Activated CD4-positive, alpha-beta memory T cell treated with anti-CD3 and anti-CD28 coated beads, Interleukin-2, amount 10 ng/mL, durations not matched to agents 7 days and 5 days (primary cell): ENCODE results near the gene CIAO3. TPM values are rescaled to one million over a fixed set of nuclear protein-coding genes. Genes with fewer than 3 reads are reported as not detected.
A peak's percentile ranks its signal among the peaks of the same experiment; 100 is the strongest.

Experiments
- CTCF ChIA-PET: fragments of 350-600 bp; sonication (Branson Sonifier 250); formaldehyde crosslinking; loops from one replicate; lab custom pipeline; 2021; ENCODE audit warnings: antibody characterized with exemption, inconsistent platforms; lab: Charles Lee
- POLR2A ChIA-PET: fragments of 350-600 bp; sonication (Branson Sonifier 250); formaldehyde crosslinking; loops from one replicate; lab custom pipeline; 2021; ENCODE audit warnings: antibody characterized with exemption; lab: Charles Lee
- DNase-seq: peaks from one replicate; pipeline ENCODE4 v3.0.0-alpha.2; 2020
- H3K27ac Mint-ChIP-seq: one replicate; pipeline ENCODE4 v1.8.0; 2021; ENCODE audit warnings: mild to moderate bottlenecking, mixed read lengths
- H3K27me3 Mint-ChIP-seq: one replicate; pipeline ENCODE4 v1.8.0; 2021; ENCODE audit warnings: mixed read lengths
- H3K36me3 Mint-ChIP-seq: one replicate; pipeline ENCODE4 v1.8.0; 2021; ENCODE audit warnings: low read depth, mixed read lengths
- H3K4me1 Mint-ChIP-seq: one replicate; pipeline ENCODE4 v1.8.0; 2021; ENCODE audit warnings: mixed read lengths
- H3K4me3 Mint-ChIP-seq: one replicate; pipeline ENCODE4 v1.8.0; 2021; ENCODE audit warnings: mild to moderate bottlenecking, mixed read lengths
- H3K9me3 Mint-ChIP-seq: one replicate; pipeline ENCODE4 v1.8.0; 2021; ENCODE audit warnings: mixed read lengths
- total RNA-seq, 2 experiments: library from RNA; stranded (reverse); gene quantifications; one replicate each; pipeline ENCODE4 v1.2.3, GENCODE V29; 2021

CIAO3 gene
- total RNA-seq, 2 experiments from 2014 or later, result 34.0 to 34.8 TPM

DNA sequence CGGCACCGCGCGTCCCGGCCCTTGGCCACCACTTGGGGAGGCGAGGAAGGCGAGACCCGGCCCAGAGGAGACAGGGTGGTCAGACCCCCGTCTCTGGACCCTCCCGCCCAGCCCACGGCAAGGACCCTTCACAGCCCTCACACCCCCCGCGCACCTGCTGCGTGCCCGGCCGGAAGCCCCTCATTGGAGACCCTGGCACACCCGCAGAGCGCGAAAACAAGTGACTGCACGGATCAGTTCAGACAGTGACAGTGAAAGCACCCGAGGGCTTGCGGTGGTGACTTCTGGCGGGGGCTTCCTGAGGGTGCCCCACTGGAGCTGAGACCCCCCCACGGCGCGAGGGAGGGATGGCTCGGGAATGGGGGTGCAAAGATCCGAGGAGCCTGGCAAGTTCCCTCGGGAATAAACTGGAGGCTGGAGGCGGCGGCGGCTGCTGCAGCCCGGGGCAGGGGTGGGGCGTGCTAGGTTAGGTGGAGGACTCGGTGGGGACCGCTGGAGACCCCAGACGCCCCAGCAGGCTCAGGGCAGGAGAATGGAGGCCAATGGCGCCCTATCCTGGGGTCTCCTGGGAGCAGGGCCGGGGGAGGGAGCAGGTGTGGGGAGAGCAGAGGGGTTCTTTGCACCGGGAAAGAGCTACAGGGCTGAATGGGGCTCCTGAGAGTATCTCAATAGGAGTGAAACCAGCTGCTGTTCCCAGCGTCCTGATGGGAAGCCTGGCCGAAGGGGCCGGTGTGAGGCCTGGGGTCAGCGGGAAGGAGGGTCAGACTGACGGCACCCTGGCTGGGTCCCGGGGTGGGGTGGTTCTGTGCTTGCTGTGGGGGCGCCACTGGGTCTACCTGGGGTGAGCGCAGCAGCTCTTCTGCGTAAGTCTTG, 34.4 kb downstream of the CIAO3 start:
- H3K27ac Mint-ChIP-seq, result no peak overlapping the region
- peaks cover 52% of the 10 kb centered on the region for H3K27me3 Mint-ChIP-seq
- H3K36me3 Mint-ChIP-seq, result no peaks in the 10 kb centered on the region
- H3K4me1 Mint-ChIP-seq, result no peaks in the 10 kb centered on the region
- H3K9me3 Mint-ChIP-seq, result no peaks in the 10 kb centered on the region
- no peak for DNase-seq
- no peak overlapping the region for H3K4me3 Mint-ChIP-seq
- POLR2A ChIA-PET, result interaction anchor here (1.1 kb wide), 1 partner anchor 38 kb away, joined by 4 read pairs; the partner anchor contains the start of gene RHOT2
- CTCF ChIA-PET, result interaction anchor here (1.3 to 1.4 kb wide), 2 partner anchors 10 to 30 kb away, joined by 3 read pairs; no protein-coding TSS in a partner anchor

DNA sequence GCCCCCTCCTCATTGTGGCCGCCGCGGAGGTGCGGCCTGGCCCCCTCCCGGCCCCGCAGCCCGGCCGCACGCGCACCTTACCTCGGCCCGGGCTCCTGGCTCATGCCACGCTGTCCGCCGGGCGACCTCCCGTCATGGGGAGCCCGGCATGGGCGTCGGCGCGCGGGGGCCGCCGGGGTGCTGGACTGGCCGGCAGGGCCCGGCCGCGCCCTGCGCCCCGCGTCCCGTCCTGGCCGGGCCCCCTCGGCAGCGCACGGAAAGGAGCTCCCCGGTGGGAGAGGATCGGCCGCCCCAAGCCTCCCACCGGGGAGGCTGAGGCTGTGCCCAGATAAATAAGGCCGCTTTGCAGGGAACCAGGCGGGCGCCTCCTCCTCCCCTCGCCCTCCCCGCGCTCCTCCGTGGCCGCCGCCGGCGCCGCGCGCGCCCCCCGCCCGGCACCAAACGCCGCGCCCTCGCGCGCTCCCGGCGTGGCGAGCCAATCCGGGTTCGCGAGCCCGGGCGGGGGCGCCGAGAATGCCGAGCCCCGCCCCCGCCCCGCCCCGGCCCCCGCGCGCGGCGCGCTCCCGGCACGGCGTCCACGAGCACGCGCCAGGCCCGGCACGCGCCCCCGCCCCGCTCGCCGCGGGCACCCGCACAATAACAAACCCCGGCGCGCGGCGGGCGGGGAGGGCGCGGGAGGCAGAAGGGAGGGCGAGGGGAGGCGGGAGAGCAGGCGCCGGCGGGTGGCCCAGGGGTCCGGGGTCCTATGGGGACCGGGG, 35.2 kb downstream of the CIAO3 start, which contains the start of gene FBXL16:
Gene FBXL16, minus strand, starts transcription at position 371 of the 758 bp plus-strand sequence. CDS start 8,396 bp downstream, outside the sequence.
- no peak within 1 kb of the TSS for H3K4me3 Mint-ChIP-seq
- DNase-seq, result peak; percentile 31
- H3K4me1 Mint-ChIP-seq, result no peaks in the 10 kb centered on the region
- peaks cover 57% of the 10 kb centered on the region for H3K27me3 Mint-ChIP-seq
- no peaks in the 10 kb centered on the region for H3K36me3 Mint-ChIP-seq
- no peaks in the 10 kb centered on the region for H3K9me3 Mint-ChIP-seq
- H3K27ac Mint-ChIP-seq, result no peak within 1 kb of the TSS
- ChIA-PET POLR2A (interaction anchor here (0.8 kb wide), 1 partner anchor 10 kb away, joined by 4 read pairs; no protein-coding TSS in a partner anchor), CTCF (no interaction called here)

DNA sequence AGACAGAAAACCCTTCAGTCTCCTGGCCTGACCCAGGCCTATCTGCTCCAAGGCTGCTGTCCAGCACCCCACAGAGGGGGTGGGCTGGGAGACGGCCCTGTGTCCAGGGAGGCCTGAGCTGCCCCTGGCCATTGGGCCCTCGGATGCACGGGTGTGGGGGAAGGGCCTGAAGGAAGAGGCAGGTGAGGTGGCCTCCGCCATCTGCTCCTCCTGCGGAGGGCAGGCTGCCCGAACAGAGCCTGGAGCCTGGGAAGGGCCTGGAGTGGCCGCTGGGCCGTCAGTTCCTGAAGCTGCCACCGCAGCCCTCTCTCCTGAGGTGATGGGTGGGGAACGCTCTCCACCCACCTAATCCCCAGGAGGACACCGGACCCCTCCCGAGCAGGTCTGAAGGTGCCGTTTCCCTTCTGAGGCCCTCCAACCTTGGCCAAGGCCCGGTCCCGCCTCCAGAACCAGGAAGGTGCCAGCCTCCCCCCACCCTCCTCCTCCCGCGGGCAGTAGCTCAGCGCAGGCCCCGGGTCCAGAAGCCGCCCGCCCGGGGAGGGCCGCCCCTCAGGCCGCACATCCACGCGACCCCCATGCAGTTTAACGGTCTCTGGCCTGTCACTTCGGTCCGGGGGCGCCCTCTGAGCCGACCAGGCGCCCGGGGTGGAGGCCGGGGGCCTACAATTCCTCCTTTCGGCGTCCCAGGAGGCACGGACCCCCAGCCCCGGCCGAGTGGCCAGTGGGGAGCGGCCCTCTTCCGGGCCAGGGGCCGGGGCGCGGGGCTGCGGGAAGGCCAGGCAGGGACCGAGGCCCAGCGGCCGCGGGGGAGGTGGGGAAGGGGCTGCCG, 36.0 kb downstream of the CIAO3 start:
- DNase-seq, result no peak
- no peak overlapping the region for H3K4me3 Mint-ChIP-seq
- POLR2A ChIA-PET, result interaction anchor here (0.8 kb wide), 1 partner anchor 9 kb away, joined by 4 read pairs; no protein-coding TSS in a partner anchor
- H3K27me3 Mint-ChIP-seq, result peaks cover 60% of the 10 kb centered on the region
- H3K9me3 Mint-ChIP-seq, result no peaks in the 10 kb centered on the region
- H3K27ac Mint-ChIP-seq, result no peak overlapping the region
- H3K36me3 Mint-ChIP-seq, result no peaks in the 10 kb centered on the region
- peaks cover 4% of the 10 kb centered on the region for H3K4me1 Mint-ChIP-seq
- CTCF ChIA-PET, result interaction anchor here (0.8 to 2.0 kb wide), 2 partner anchors 8 to 15 kb away, joined by 3 to 6 read pairs; no protein-coding TSS in a partner anchor

DNA sequence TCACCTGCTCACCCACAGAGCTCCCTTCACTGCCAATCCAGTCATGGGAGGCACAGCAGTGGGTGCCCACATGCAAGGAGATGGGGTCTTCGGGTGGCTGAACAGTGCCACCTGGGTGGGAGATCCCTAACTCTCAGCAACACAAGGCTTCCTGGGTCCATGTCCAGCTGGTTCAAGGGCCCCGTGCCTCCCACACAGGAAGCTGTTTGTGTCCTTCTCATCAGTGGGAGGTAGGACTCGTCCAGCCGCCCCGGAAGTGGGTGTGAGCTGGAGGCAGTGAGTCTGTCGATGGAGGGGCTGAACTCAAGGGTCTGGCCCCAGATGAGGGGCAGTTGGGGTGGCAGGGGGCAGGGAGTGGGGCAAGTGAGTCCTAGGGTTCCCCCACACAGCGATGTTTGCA, 36.8 kb downstream of the CIAO3 start:
- H3K4me1 Mint-ChIP-seq, result peaks cover 11% of the 10 kb centered on the region
- POLR2A ChIA-PET, result interaction anchor here (1.0 to 1.6 kb wide), 3 partner anchors 9 to 20 kb away, joined by 3 to 6 read pairs (median 4); partner anchors contain the start of genes JMJD8 and WDR24
- CTCF ChIA-PET, result interaction anchor here (0.8 to 2.0 kb wide), 2 partner anchors 8 to 16 kb away, joined by 3 to 6 read pairs; no protein-coding TSS in a partner anchor

DNA sequence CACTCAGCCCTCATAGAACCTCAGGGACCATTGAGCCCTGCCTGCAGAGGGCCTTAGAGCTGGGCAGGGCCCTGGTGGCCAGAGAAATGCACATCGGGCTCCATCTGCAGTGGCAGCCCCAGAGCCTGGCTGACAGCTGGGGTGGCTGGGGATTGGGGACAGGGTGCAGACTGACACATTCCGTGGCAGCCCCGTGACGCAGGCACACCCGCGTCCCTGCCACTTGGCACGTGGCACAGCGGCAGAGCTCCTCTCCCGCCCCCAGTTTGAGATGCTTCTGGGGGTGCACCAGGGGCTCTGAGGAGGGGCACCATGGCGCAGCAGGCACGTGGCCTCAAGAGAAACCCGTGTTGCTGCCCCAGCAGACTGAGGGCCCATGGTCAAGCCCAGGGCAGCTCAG, 37.4 kb downstream of the CIAO3 start:
- ChIA-PET POLR2A (interaction anchor here (1.0 to 1.6 kb wide), 3 partner anchors 8 to 19 kb away, joined by 3 to 6 read pairs (median 4); partner anchors contain the start of genes JMJD8 and WDR24), CTCF (interaction anchor here (0.9 to 2.0 kb wide), 3 partner anchors 12 to 24 kb away, joined by 3 to 6 read pairs (median 4); partner anchors contain the start of genes HAGHL and METRN)
- DNase-seq, result no peak
- Mint-ChIP-seq H3K27ac (no peak overlapping the region), H3K9me3 (no peaks in the 10 kb centered on the region), H3K4me1 (peaks cover 15% of the 10 kb centered on the region), H3K36me3 (no peaks in the 10 kb centered on the region), H3K4me3 (no peak overlapping the region), H3K27me3 (peaks cover 51% of the 10 kb centered on the region)

More for the DNA sequence above, 36.8 kb downstream of the CIAO3 start:
- H3K4me3 Mint-ChIP-seq, result no peak overlapping the region
- H3K27me3 Mint-ChIP-seq, result peaks cover 56% of the 10 kb centered on the region
- no peak overlapping the region for H3K27ac Mint-ChIP-seq
- no peak for DNase-seq
- H3K36me3 Mint-ChIP-seq, result no peaks in the 10 kb centered on the region
- no peaks in the 10 kb centered on the region for H3K9me3 Mint-ChIP-seq

DNA sequence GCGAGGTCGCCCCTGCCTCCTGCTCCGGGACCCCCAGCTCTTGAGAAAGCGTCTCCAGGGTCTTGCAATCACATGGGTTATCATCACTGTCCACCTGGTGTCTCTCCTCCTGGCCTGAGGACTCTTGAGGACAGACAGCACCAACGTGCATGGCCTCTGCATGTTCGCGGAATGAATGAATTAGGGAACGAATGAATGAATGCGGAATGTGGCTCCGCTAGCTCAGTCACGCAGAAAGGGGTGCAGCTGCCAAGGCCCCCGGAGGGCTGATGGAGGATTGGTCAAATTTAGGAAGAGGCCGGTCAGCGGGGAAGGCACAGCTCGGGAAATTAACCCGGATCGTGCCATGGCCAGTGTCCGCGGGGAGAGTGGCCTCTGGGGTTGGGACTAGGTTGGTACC, 38.5 kb downstream of the CIAO3 start:
- no peak for DNase-seq
- CTCF ChIA-PET, result interaction anchor here (1.1 to 1.5 kb wide), 2 partner anchors 10 to 13 kb away, joined by 4 to 6 read pairs; partner anchors contain the start of gene METRN
- POLR2A ChIA-PET, result interaction anchor here (0.8 to 4.5 kb wide), 3 partner anchors 9 to 40 kb away, joined by 3 to 21 read pairs (median 4); partner anchors contain the start of gene WDR24
- Mint-ChIP-seq H3K36me3 (no peaks in the 10 kb centered on the region), H3K4me3 (no peak overlapping the region), H3K27ac (no peak overlapping the region), H3K9me3 (no peaks in the 10 kb centered on the region), H3K4me1 (peaks cover 24% of the 10 kb centered on the region), H3K27me3 (peaks cover 43% of the 10 kb centered on the region)

DNA sequence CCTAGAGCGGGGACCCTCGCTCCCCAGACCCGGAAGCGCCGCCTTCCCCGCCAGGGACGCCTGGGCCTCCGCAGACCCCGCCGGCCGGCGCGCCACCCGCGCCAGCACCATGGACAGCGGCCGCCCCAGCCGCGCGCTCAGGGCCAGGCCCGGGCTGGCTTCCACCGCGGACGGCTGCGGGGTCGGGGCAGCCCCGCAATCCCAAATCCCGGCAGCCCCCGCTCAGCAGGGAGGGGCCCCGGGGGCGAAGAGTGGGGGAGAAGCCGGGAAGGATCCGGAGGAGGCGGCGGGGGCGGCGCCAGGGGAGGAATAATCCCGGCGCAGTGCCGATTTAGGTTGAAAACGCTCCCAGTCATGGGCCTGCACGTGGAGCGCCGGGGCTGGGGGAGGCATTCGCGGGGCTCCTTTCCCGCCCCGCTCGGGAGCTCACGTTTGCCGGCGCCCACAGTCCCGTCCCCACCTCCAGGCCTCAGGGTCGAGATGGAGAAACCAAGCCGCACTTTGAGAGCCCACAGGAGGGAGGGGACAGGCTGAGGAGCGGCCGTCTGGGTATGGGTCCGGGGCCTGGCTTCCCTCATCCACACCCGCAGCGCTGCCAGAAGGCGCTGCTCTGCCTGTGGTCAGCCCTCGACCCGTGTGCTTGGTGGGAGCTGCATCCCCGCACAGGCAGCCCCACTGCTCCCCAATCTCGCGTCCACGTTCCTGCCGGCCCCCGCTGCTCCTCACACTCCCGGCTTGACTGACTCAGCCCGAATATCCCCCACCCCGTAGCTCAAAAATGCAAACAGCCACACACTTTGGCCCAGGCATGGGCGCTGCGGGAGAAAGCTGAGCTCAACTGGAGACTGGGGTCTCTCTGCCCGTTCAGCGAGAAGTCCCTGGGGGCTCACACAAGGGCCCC, 39.9 kb downstream of the CIAO3 start:
- peaks cover 31% of the 10 kb centered on the region for H3K27me3 Mint-ChIP-seq
- H3K36me3 Mint-ChIP-seq, result no peaks in the 10 kb centered on the region
- CTCF ChIA-PET, result no interaction called here
- no peaks in the 10 kb centered on the region for H3K9me3 Mint-ChIP-seq
- DNase-seq, result peak; percentile 60
- H3K4me3 Mint-ChIP-seq, result no peak overlapping the region
- peaks cover 35% of the 10 kb centered on the region for H3K4me1 Mint-ChIP-seq
- no peak overlapping the region for H3K27ac Mint-ChIP-seq
- POLR2A ChIA-PET, result interaction anchor here (4.5 kb wide), 1 partner anchor 11 kb away, joined by 21 read pairs; the partner anchor contains the start of gene WDR24

DNA sequence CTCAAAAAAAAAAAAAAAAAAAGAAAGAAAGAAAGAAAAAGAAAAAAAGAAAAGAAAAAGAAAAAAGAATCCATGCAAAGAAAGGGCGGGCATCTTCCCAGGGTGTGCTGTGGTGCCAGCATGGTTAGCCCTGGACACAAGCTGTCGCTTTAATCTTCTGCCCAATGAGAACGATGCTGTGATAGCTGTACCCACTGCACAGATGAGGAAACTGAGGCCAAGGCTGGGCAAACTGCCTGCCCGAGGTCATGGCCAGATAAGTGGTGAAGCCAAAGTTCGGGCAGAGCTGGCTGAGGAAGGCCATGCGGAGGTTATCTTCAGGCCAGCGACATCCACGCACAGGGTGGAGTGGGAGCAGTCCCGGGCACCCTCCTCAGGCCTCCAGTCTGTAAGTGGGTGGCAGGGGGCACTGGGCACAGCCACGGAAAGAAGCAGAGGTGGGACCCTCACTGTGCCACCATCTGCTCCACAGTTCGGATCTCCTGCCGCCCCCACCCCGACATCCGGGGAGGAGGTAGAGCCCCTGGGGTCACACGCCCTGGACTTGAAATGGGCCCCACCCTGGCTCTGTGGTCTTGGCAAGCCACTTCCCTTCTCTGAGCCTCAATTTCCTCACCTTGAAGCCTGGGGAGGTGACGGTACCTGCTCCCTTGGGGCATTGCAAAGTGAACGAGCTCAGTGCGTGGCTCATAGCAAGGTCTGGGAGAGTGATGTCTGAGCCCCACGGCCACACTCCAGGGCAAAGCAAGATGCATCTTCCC, 41.7 kb downstream of the CIAO3 start:
- Mint-ChIP-seq H3K4me1 (peaks cover 44% of the 10 kb centered on the region), H3K9me3 (no peaks in the 10 kb centered on the region)

DNA sequence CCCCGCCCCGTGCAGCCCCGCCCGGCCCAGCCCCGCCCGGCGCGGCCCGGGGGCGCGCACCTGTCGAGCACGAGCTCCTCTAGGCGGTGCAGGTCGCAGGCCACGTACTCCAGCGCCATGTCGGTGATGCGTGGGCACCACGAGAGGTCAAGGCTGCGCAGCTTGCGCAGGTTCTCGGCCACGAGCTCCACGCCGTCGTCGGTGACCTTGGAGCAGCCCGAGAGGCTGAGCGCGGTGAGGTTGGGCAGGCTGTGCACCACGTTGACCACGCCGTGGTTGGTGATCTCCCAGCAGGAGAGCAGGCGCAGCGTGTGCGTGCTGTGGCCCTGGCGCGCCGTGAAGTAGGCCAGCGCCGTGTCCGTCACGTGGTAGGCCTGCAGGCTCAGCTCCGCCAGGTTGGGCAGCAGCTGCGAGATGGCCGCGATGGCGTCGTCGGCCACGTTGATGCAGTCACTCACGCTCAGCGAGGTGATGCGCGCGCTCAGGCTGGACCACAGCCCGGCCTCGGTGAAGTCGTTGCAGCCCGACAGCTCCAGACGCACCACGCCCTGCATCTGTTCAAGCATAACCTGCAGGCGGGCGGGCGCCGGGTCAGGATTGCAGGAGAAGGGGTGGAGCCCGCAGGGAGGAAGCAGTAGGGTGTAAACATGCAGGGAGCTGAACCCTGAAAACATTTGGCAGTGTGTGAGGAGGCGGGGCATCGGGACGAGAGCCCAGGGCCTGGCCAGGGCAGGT, 45.3 kb downstream of the CIAO3 start:
- Mint-ChIP-seq H3K4me1 (peaks cover 57% of the 10 kb centered on the region), H3K36me3 (peaks cover 5% of the 10 kb centered on the region), H3K9me3 (no peaks in the 10 kb centered on the region), H3K27ac (peak overlapping the region; percentile 92), H3K4me3 (peak overlapping the region; percentile 79), H3K27me3 (peaks cover 8% of the 10 kb centered on the region)
- ChIA-PET CTCF (interaction anchor here (1.0 to 2.0 kb wide), 5 partner anchors 9 to 28 kb away, joined by 3 to 10 read pairs (median 4); partner anchors contain the start of genes RHOT2 and STUB1), POLR2A (interaction anchor here (0.8 to 3.3 kb wide), 22 partner anchors 8 to 839 kb away, joined by 3 to 22 read pairs (median 4); partner anchors contain the start of genes ANTKMT, CHTF18, CIAO3 and JMJD8)
- peak; percentile 81 for DNase-seq

More for the DNA sequence above, 41.7 kb downstream of the CIAO3 start:
- peak; percentile 70 for DNase-seq
- Mint-ChIP-seq H3K36me3 (peaks cover 5% of the 10 kb centered on the region), H3K27ac (peak overlapping the region; percentile 78), H3K4me3 (peak overlapping the region; percentile 35), H3K27me3 (peaks cover 32% of the 10 kb centered on the region)
- ChIA-PET POLR2A (interaction anchor here (0.6 to 4.5 kb wide), 5 partner anchors 9 to 89 kb away, joined by 3 to 21 read pairs (median 4); partner anchors contain the start of genes ANTKMT, CHTF18, RPUSD1 and STUB1), CTCF (interaction anchor here (0.5 to 1.6 kb wide), 5 partner anchors 12 to 1253 kb away, joined by 3 to 7 read pairs (median 3); no protein-coding TSS in a partner anchor)
